HEK293 (cell line): ENCODE data around the gene FKRP.

Experiments
- BCL11A ChIP-seq: fragments of 450-650 bp; formaldehyde crosslinking; IDR thresholded peaks from 2 replicates; pipeline ENCODE4 v1.5.1; 2016; ENCODE audit warnings: low read depth, missing biosample characterization, missing genetic modification characterization
- BCL11B ChIP-seq: fragments of 450-650 bp; formaldehyde crosslinking; IDR thresholded peaks from 2 replicates; pipeline ENCODE4 v1.5.1; 2016; ENCODE audit warnings: low read depth, missing biosample characterization, missing genetic modification characterization
- CTCF ChIP-seq: fragments of 450-650 bp; formaldehyde crosslinking; IDR thresholded peaks from 2 replicates; pipeline ENCODE4 v1.5.1; 2016; ENCODE audit warnings: missing biosample characterization, missing genetic modification characterization
- HOXC10 ChIP-seq: sonication (generic); formaldehyde crosslinking; IDR thresholded peaks from 2 replicates; pipeline ENCODE4 v1.8.1; 2023; ENCODE audit warnings: mild to moderate bottlenecking, missing genetic modification reagents
- OVOL3 ChIP-seq: fragments of 450-650 bp; formaldehyde crosslinking; IDR thresholded peaks from 2 replicates; pipeline ENCODE4 v1.5.1; 2016; ENCODE audit warnings: missing biosample characterization, missing genetic modification characterization
- ZBTB8A ChIP-seq: fragments of 450-650 bp; formaldehyde crosslinking; IDR thresholded peaks from 2 replicates; pipeline ENCODE4 v1.5.1; 2016; ENCODE audit warnings: missing biosample characterization, missing genetic modification characterization
- ZNF157 ChIP-seq: fragments of 450-650 bp; formaldehyde crosslinking; IDR thresholded peaks from 2 replicates; pipeline ENCODE4 v1.5.1; 2016; ENCODE audit warnings: missing biosample characterization, missing genetic modification characterization
- ZNF24 ChIP-seq: fragments of 450-650 bp; formaldehyde crosslinking; IDR thresholded peaks from 2 replicates; pipeline ENCODE4 v1.5.1; 2016; ENCODE audit warnings: missing biosample characterization, missing genetic modification characterization
- ZNF394 ChIP-seq: fragments of 450-650 bp; formaldehyde crosslinking; IDR thresholded peaks from 2 replicates; pipeline ENCODE4 v1.5.1; 2016; ENCODE audit warnings: missing biosample characterization, missing genetic modification characterization, mild to moderate bottlenecking, moderate library complexity, borderline replicate concordance

- TF ChIP-seq ZNF394 (tag by site-specific recombination) (no peak), ZNF24 (tag by site-specific recombination) (no peak), OVOL3 (tag by site-specific recombination) (no peak), CTCF (tag by site-specific recombination) (no peak), HOXC10 (CRISPR knock-in tag) (no peak), BCL11A (tag by site-specific recombination) (no peak), BCL11B (tag by site-specific recombination) (no peak), ZNF157 (no peak), ZBTB8A (no peak)
These were observed 9.1 kb upstream of the FKRP start for GRCh38 chr19:46736531-46737297.
